Spleen (tissue), 7 donors: ENCODE measurements around the gene ERBB3.

Experiments used
- POLR2AphosphoS5 ChIP-seq, 3 donors: sonication (generic); formaldehyde crosslinking; IDR thresholded peaks; one replicate each; pipeline ENCODE4 v1.5.1; 2017; ENCODE audit warnings: antibody characterized with exemption in 3 of 3
- TF ChIP-seq, protein P1 (sequence below), 11 experiments: fragments of 200-600 bp in 7 of 11; fragments of 450-650 bp in 4 of 11; sonication (generic) in 4 of 11; IDR thresholded peaks in 8 of 11; conservative IDR thresholded peaks in 3 of 11; 1 replicate in 7 of 11; 2 replicates in 4 of 11; pipeline versions ENCODE4 v1.4.0 to v1.8.0; 2016 to 2021; ENCODE audit warnings: antibody characterized with exemption in 11 of 11, inconsistent platforms in 4 of 11, mild to moderate bottlenecking in 1 of 11
- donor health status: DM: no; HTN: no; CAD: no; lungs with moderate emphysema.
- donor health status: DM: no; HTN: no; CAD: no.
- donor health status: DM: no; HTN: no; CAD: no.

DNA sequence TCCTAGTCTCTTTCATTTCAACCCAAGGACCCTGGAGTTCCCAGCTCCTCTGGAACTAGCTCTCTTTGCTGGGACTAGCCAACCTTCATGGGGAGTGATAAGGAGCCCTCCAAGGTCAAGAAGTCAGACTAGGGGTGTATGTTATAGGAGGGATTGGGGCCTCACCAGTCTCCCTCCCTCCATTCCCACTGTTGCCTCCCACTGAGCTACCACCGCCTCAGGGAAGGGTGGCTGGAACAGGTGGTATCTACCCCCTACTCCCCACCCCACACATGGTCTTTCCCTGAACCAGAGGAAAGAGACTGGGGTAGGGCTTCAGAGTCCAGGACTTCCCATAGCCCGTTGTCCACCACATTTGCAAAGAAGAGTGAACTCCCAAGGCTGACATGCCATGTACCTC is 2.4 kb downstream of the ERBB3 start:
- TF ChIP-seq, protein P1, sequence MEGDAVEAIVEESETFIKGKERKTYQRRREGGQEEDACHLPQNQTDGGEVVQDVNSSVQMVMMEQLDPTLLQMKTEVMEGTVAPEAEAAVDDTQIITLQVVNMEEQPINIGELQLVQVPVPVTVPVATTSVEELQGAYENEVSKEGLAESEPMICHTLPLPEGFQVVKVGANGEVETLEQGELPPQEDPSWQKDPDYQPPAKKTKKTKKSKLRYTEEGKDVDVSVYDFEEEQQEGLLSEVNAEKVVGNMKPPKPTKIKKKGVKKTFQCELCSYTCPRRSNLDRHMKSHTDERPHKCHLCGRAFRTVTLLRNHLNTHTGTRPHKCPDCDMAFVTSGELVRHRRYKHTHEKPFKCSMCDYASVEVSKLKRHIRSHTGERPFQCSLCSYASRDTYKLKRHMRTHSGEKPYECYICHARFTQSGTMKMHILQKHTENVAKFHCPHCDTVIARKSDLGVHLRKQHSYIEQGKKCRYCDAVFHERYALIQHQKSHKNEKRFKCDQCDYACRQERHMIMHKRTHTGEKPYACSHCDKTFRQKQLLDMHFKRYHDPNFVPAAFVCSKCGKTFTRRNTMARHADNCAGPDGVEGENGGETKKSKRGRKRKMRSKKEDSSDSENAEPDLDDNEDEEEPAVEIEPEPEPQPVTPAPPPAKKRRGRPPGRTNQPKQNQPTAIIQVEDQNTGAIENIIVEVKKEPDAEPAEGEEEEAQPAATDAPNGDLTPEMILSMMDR (IDR thresholded peaks at IDR 0.05 in 8 of 11, conservative IDR thresholded peaks at IDR 0.05 in 3 of 11): no peak
- TF ChIP-seq POLR2AphosphoS5 (IDR thresholded peaks at IDR 0.05): no peak
